WTC11 (cell line): Measurements from ENCODE around the gene PCDH9. TPM values are rescaled to one million over a fixed set of nuclear protein-coding genes. Genes with fewer than 3 reads are reported as not detected.

Experiments used
- ATAC-seq: fragments of 200-7000 bp; cut with Tn5 transposase; 2 replicates; pipeline ENCODE4 v1.10.0; 2021; ENCODE audit warnings: mild to moderate bottlenecking, moderate library complexity
- CTCF ChIA-PET: fragments of 300-600 bp; sonication (Branson Sonifier 250); formaldehyde crosslinking; loops from one replicate; lab custom pipeline; 2021; ENCODE audit warnings: antibody characterized with exemption; lab: Charles Lee
- POLR2A ChIA-PET: fragments of 350-600 bp; sonication (Branson Sonifier 250); formaldehyde crosslinking; loops from one replicate; lab custom pipeline; 2021; ENCODE audit warnings: antibody characterized with exemption; lab: Charles Lee
- DNase-seq: peaks from one replicate; pipeline ENCODE4 v3.0.0; 2021; ENCODE audit warnings: low spot score
- H3K27ac Mint-ChIP-seq: 2 replicates; pipeline ENCODE4 v1.8.0; 2021; ENCODE audit warnings: mixed read lengths
- H3K27me3 Mint-ChIP-seq: 2 replicates; pipeline ENCODE4 v1.8.0; 2021; ENCODE audit warnings: low read depth, mild to moderate bottlenecking, moderate library complexity, mixed read lengths
- H3K36me3 Mint-ChIP-seq: 2 replicates; pipeline ENCODE4 v1.8.0; 2021; ENCODE audit warnings: mixed read lengths
- H3K4me1 Mint-ChIP-seq: 2 replicates; pipeline ENCODE4 v1.8.0; 2022; ENCODE audit warnings: mixed read lengths
- H3K4me3 Mint-ChIP-seq: 2 replicates; pipeline ENCODE4 v1.8.0; 2021; ENCODE audit warnings: mild to moderate bottlenecking, moderate library complexity, mixed read lengths
- H3K9me3 Mint-ChIP-seq: 2 replicates; pipeline ENCODE4 v1.8.0; 2021; ENCODE audit warnings: mixed read lengths
- CBFB ChIP-seq: sonication (generic); formaldehyde crosslinking; IDR thresholded peaks from 2 replicates; pipeline ENCODE4 v1.8.1; 2022; ENCODE audit warnings: mild to moderate bottlenecking, low read depth, missing genetic modification reagents
- E2F5 ChIP-seq: sonication (generic); formaldehyde crosslinking; IDR thresholded peaks from 2 replicates; pipeline ENCODE4 v1.8.1; 2022; ENCODE audit warnings: mild to moderate bottlenecking, moderate library complexity, missing genetic modification reagents
- IRF1 ChIP-seq: sonication (generic); formaldehyde crosslinking; IDR thresholded peaks from 2 replicates; pipeline ENCODE4 v1.8.0; 2023; ENCODE audit warnings: missing genetic modification reagents
- KAT7 ChIP-seq: sonication (generic); formaldehyde crosslinking; IDR thresholded peaks from 2 replicates; pipeline ENCODE4 v1.8.1; 2023; ENCODE audit warnings: missing genetic modification reagents, mild to moderate bottlenecking, borderline replicate concordance
- PRDM15 ChIP-seq: sonication (generic); formaldehyde crosslinking; IDR thresholded peaks from 2 replicates; pipeline ENCODE4 v1.8.0; 2022; ENCODE audit warnings: missing genetic modification reagents
- SMAD3 ChIP-seq: sonication (generic); formaldehyde crosslinking; IDR thresholded peaks from 2 replicates; pipeline ENCODE4 v1.8.0; 2022; ENCODE audit warnings: missing genetic modification reagents, mild to moderate bottlenecking, borderline replicate concordance
- SMAD4 ChIP-seq: sonication (generic); formaldehyde crosslinking; IDR thresholded peaks from 2 replicates; pipeline ENCODE4 v1.8.0; 2022; ENCODE audit warnings: mild to moderate bottlenecking, missing genetic modification reagents
- STAT6 ChIP-seq: sonication (generic); formaldehyde crosslinking; conservative IDR thresholded peaks from 2 replicates; pipeline ENCODE4 v1.8.1; 2023; ENCODE audit warnings: mild to moderate bottlenecking, low read depth, missing genetic modification reagents, moderate library complexity
- TP53 ChIP-seq: sonication (generic); formaldehyde crosslinking; IDR thresholded peaks from 2 replicates; pipeline ENCODE4 v1.8.1; 2023; ENCODE audit warnings: mild to moderate bottlenecking, missing genetic modification reagents
- USF1 ChIP-seq: sonication (generic); formaldehyde crosslinking; IDR thresholded peaks from 2 replicates; pipeline ENCODE4 v1.8.0; 2022; ENCODE audit warnings: mild to moderate bottlenecking, missing genetic modification reagents
- ZBTB43 ChIP-seq: sonication (generic); formaldehyde crosslinking; IDR thresholded peaks from 2 replicates; pipeline ENCODE4 v1.8.1; 2023; ENCODE audit warnings: mild to moderate bottlenecking, missing genetic modification reagents
- ZNF121 ChIP-seq: sonication (generic); formaldehyde crosslinking; IDR thresholded peaks from 2 replicates; pipeline ENCODE4 v1.8.0; 2023; ENCODE audit warnings: missing genetic modification reagents
- ZNF317 ChIP-seq: sonication (generic); formaldehyde crosslinking; IDR thresholded peaks from 2 replicates; pipeline ENCODE4 v1.8.1; 2023; ENCODE audit warnings: low read depth, mild to moderate bottlenecking, moderate library complexity, missing genetic modification reagents, borderline replicate concordance
- ZNF671 ChIP-seq: fragments of 250-450 bp; sonication (Bioruptor Pico); IDR thresholded peaks from 2 replicates; pipeline ENCODE4 v1.8.0; 2021; ENCODE audit warnings: mild to moderate bottlenecking
- total RNA-seq: library from RNA; stranded (reverse); gene quantifications from 3 replicates; pipeline ENCODE4 v1.2.3, GENCODE V29; 2021

The PCDH9 gene
- total RNA-seq, 1 experiment from 2014 or later: 0.48 TPM

GRCh38 chr13:67018775-67019174 lies 211.4 kb downstream of the PCDH9 start (continued):
- TF ChIP-seq SMAD3 (CRISPR knock-in tag) (no peak), E2F5 (CRISPR knock-in tag) (no peak), USF1 (CRISPR knock-in tag) (no peak)

- no peaks in the 10 kb centered on the region for H3K36me3 Mint-ChIP-seq
- no peak overlapping the region for H3K27ac Mint-ChIP-seq
- H3K4me3 Mint-ChIP-seq: no peak overlapping the region
- H3K4me1 Mint-ChIP-seq: no peaks in the 10 kb centered on the region
- H3K27me3 Mint-ChIP-seq: no peaks in the 10 kb centered on the region
- POLR2A ChIA-PET: no interaction called here
- no peaks in the 10 kb centered on the region for H3K9me3 Mint-ChIP-seq
- ATAC-seq: no peak
- CTCF ChIA-PET: no interaction called here
- no peak for DNase-seq
- TF ChIP-seq ZNF671 (CRISPR knock-in tag) (no peak), ZNF317 (CRISPR knock-in tag) (no peak), TP53 (CRISPR knock-in tag) (no peak), CBFB (CRISPR knock-in tag) (no peak), SMAD4 (no peak), IRF1 (CRISPR knock-in tag) (no peak), ZBTB43 (no peak), PRDM15 (CRISPR knock-in tag) (no peak)
These were observed 212.9 kb downstream of the PCDH9 start for GRCh38 chr13:67017276-67017675.

- Mint-ChIP-seq H3K4me1 (no peaks in the 10 kb centered on the region; the same call in 1 of the 2 replicates), H3K27ac (no peak overlapping the region), H3K9me3 (no peaks in the 10 kb centered on the region), H3K27me3 (no peaks in the 10 kb centered on the region), H3K4me3 (no peak overlapping the region), H3K36me3 (no peaks in the 10 kb centered on the region)
- DNase-seq: no peak
- ATAC-seq: no peak
- ChIA-PET CTCF (no interaction called here), POLR2A (no interaction called here)
- TF ChIP-seq STAT6 (CRISPR knock-in tag): no peak
- TF ChIP-seq KAT7 (CRISPR knock-in tag): no peak
- TF ChIP-seq ZNF121 (CRISPR knock-in tag): no peak
These were observed 214.0 kb downstream of the PCDH9 start for GRCh38 chr13:67015976-67016600.
